Progenitor cell of endocrine pancreas (in vitro differentiated cells): ENCODE measurements around the gene HES4. TPM values are rescaled to one million over a fixed set of nuclear protein-coding genes. Genes with fewer than 3 reads are reported as not detected.
"Not testable (repeated sequence)": the region's sequence is repeated elsewhere in the genome, so short reads cannot be mapped to it uniquely, and the experiment has no call there.

ENCODE experiments used
- DNase-seq: peaks from one replicate; pipeline ENCODE4 v3.0.0; 2021; ENCODE audit warnings: low spot score; ENCODE audit not compliant: unreplicated experiment
- H3K27ac Mint-ChIP-seq: 2 replicates; pipeline ENCODE4 v1.8.0; 2021; ENCODE audit warnings: mild to moderate bottlenecking, moderate library complexity, mixed read lengths
- H3K27me3 Mint-ChIP-seq: 2 replicates; pipeline ENCODE4 v1.8.0; 2021; ENCODE audit warnings: mixed read lengths
- H3K36me3 Mint-ChIP-seq: 2 replicates; pipeline ENCODE4 v1.8.0; 2022; ENCODE audit warnings: mixed read lengths; ENCODE audit not compliant: insufficient read depth
- H3K4me1 Mint-ChIP-seq: 2 replicates; pipeline ENCODE4 v1.8.0; 2021; ENCODE audit warnings: low read depth, mixed read lengths
- H3K4me3 Mint-ChIP-seq: 2 replicates; pipeline ENCODE4 v1.8.0; 2021; ENCODE audit warnings: low read depth, mild to moderate bottlenecking, moderate library complexity, mixed read lengths
- H3K9me3 Mint-ChIP-seq: 2 replicates; pipeline ENCODE4 v1.8.0; 2021; ENCODE audit warnings: low read depth, mixed read lengths
- total RNA-seq: library from RNA; stranded (reverse); gene quantifications from 2 replicates; pipeline ENCODE4 v1.2.1, GENCODE V29; 2021
- TF ChIP-seq, protein P1 (sequence below): fragments of 200-600 bp; sonication (generic); IDR thresholded peaks from one replicate; pipeline ENCODE4 v1.5.0; 2021; ENCODE audit warnings: antibody characterized with exemption, mild to moderate bottlenecking; ENCODE audit not compliant: unreplicated experiment

HES4 gene
- total RNA-seq, 1 donor from 2014 or later: 83.8 TPM

DNA sequence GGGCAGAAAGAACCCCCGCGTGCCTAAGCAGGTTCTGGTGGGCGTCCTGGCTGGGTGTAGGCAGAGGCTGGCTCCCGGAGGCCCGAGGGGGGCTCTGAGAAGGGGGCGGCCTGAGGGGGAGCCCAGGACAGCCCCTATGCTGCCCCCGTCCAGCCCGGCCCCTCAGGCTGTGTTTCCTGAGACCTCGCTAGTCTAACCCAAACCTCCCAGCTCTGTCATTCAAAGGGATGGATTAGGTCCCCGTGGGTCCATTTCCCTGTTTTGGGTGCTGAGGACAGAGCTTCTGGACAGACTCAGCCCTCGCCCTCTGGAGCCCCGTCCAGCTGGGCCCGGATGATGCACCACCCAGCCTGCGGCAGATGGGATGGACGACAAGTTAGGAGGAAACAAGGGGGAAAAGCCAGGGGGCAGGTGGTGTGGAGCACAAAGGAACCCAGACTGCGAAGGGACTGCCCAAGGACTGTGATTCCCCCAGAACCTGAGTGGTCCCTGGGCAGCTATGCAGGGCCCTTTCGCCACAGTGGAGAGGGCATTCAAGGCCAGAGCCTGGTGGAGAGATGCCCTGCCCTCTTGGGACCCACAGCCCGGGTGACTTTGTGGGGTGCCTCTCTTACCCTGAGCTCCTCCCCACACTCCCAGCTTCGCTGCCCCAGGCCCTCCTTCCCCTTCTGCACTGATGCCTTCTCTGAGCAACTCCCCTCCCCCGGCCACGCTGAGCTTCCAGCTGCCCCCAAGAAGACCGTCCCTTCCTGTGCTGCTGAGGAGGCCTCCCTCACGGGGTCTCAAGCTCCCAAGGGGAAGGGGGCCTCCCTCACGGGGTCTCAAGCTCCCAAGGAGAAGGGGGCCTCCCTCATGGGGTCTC lies 2.8 kb downstream of the HES4 start:
- TF ChIP-seq, protein P1, sequence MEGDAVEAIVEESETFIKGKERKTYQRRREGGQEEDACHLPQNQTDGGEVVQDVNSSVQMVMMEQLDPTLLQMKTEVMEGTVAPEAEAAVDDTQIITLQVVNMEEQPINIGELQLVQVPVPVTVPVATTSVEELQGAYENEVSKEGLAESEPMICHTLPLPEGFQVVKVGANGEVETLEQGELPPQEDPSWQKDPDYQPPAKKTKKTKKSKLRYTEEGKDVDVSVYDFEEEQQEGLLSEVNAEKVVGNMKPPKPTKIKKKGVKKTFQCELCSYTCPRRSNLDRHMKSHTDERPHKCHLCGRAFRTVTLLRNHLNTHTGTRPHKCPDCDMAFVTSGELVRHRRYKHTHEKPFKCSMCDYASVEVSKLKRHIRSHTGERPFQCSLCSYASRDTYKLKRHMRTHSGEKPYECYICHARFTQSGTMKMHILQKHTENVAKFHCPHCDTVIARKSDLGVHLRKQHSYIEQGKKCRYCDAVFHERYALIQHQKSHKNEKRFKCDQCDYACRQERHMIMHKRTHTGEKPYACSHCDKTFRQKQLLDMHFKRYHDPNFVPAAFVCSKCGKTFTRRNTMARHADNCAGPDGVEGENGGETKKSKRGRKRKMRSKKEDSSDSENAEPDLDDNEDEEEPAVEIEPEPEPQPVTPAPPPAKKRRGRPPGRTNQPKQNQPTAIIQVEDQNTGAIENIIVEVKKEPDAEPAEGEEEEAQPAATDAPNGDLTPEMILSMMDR: no peak
- H3K36me3 Mint-ChIP-seq: peaks cover 4% of the 10 kb centered on the region
- H3K27ac Mint-ChIP-seq: no peak overlapping the region
- peaks cover 19% of the 10 kb centered on the region for H3K27me3 Mint-ChIP-seq
- H3K4me3 Mint-ChIP-seq: peak overlapping the region; percentile 60
- peaks cover 5% of the 10 kb centered on the region for H3K9me3 Mint-ChIP-seq
- H3K4me1 Mint-ChIP-seq: peaks cover 4% of the 10 kb centered on the region
- peak; percentile 9 for DNase-seq

GRCh38 chr1:995665-996633 lies 3.9 kb downstream of the HES4 start:
- TF ChIP-seq, protein P1: no peak
- H3K9me3 Mint-ChIP-seq: peaks cover 8% of the 10 kb centered on the region
- H3K27ac Mint-ChIP-seq: no peak overlapping the region
- peak overlapping the region; percentile 46 for H3K4me3 Mint-ChIP-seq
- H3K27me3 Mint-ChIP-seq: peaks cover 24% of the 10 kb centered on the region
- DNase-seq: peak; percentile 14
- peaks cover 4% of the 10 kb centered on the region for H3K36me3 Mint-ChIP-seq
- H3K4me1 Mint-ChIP-seq: peaks cover 4% of the 10 kb centered on the region

- H3K4me3 Mint-ChIP-seq, H3K4me1 Mint-ChIP-seq, H3K36me3 Mint-ChIP-seq, H3K9me3 Mint-ChIP-seq, H3K27ac Mint-ChIP-seq, DNase-seq: not testable (repeated sequence)
- H3K27me3 Mint-ChIP-seq: peaks cover 30% of the 10 kb centered on the region
Observed at GRCh38 chr1:994546-994945, 5.4 kb downstream of the HES4 start.

- Mint-ChIP-seq H3K4me1 (peaks cover 3% of the 10 kb centered on the region), H3K4me3 (no peak overlapping the region), H3K36me3 (peaks cover 7% of the 10 kb centered on the region), H3K27me3 (peaks cover 40% of the 10 kb centered on the region), H3K27ac (no peak overlapping the region), H3K9me3 (peaks cover 15% of the 10 kb centered on the region)
- TF ChIP-seq, protein P1: no peak
- DNase-seq: no peak
Observed at GRCh38 chr1:993379-993995, 6.4 kb downstream of the HES4 start.

- H3K36me3 Mint-ChIP-seq: peaks cover 7% of the 10 kb centered on the region
- H3K27ac Mint-ChIP-seq: no peak overlapping the region
- no peak overlapping the region for H3K4me3 Mint-ChIP-seq
- peaks cover 18% of the 10 kb centered on the region for H3K9me3 Mint-ChIP-seq
- TF ChIP-seq, protein P1: no peak
- H3K27me3 Mint-ChIP-seq: peaks cover 47% of the 10 kb centered on the region
- H3K4me1 Mint-ChIP-seq: peaks cover 3% of the 10 kb centered on the region
- no peak for DNase-seq
Observed at GRCh38 chr1:992362-992761, 7.5 kb downstream of the HES4 start.
